ENCODE data around the gene ADTRP. TPM values are rescaled to one million over a fixed set of nuclear protein-coding genes. Genes with fewer than 3 reads are reported as not detected.
A peak's percentile ranks its signal among the peaks of the same experiment; 100 is the strongest.

Gene ADTRP
- total and polyA plus RNA-seq, 10 of the 15 experiments (the other 5 are each of a cell fraction or from before 2014, with no cell fraction given), result 0.10 to 2.6 (median 2.1) TPM

- TF ChIP-seq CBX5 (IDR thresholded peaks at IDR 0.05; ENCODE audit: low read depth), result peak; percentile 98
- peak; percentile 75 for TF ChIP-seq SP1 (IDR thresholded peaks at IDR 0.05; ENCODE audit: low read depth, low read length)
- TF ChIP-seq MTA2 (IDR thresholded peaks at IDR 0.05; ENCODE audit: low read depth), result peak; percentile 91
- TF ChIP-seq POLR2AphosphoS5 (IDR thresholded peaks at IDR 0.05; ENCODE audit: low read length), result peak; percentile 59; the same call in 1 of the 2 replicates
- no peak; the same call in 1 of the 2 replicates for TF ChIP-seq BMI1 (IDR thresholded peaks at IDR 0.05; ENCODE audit: borderline replicate concordance)
- peak; percentile 94 for TF ChIP-seq IKZF1 (conservative IDR thresholded peaks at IDR 0.05)
- TF ChIP-seq CBFB (IDR thresholded peaks at IDR 0.05; ENCODE audit: low read depth), result peak; percentile 85
- peak in 1 of 2 experiments; percentile 54; a peak in 2 of 3 replicates for TF ChIP-seq EGR1 (IDR thresholded peaks at IDR 0.05; ENCODE audit: borderline replicate concordance in 1 of 2, low read depth in 2 of 2, low read length in 2 of 2)
These were observed 46.5 kb downstream of the ADTRP start (continued) for GRCh38 chr6:11732036-11732631.

GRCh38 chr6:11731423-11731822, 47.2 kb downstream of the ADTRP start:
- no peak for FAIRE-seq
- intact Hi-C loops (cut with micrococcal nuclease; ENCODE audit: unreplicated experiment), result loop anchor here (5.0 kb wide), 2 partner anchors 56 to 281 kb away; partner anchors contain the start of gene HIVEP1

More at GRCh38 chr6:11731423-11731822, 47.2 kb downstream of the ADTRP start:
- TF ChIP-seq POLR2AphosphoS5 (IDR thresholded peaks at IDR 0.05; ENCODE audit: low read length), result peak; percentile 39; the same call in 1 of the 2 replicates
- TF ChIP-seq HDGF (IDR thresholded peaks at IDR 0.05), result 0 out of 2 replicates have a peak, but pooled peaks have one; percentile 23
- no peak for TF ChIP-seq ZBTB4 (CRISPR knock-in tag; IDR thresholded peaks at IDR 0.05)
- TF ChIP-seq ASH2L (IDR thresholded peaks at IDR 0.05; ENCODE audit: borderline replicate concordance, low read depth), result 0 out of 2 replicates have a peak, but pooled peaks have one; percentile 55
- 0 out of 2 replicates have a peak, but pooled peaks have one; percentile 1 for TF ChIP-seq TAF1 (IDR thresholded peaks at IDR 0.05; ENCODE audit: borderline replicate concordance, low read depth, low read length)
- no peak for TF ChIP-seq SP1 (IDR thresholded peaks at IDR 0.05; ENCODE audit: low read depth, low read length)
- Histone ChIP-seq H3K4me2 (ENCODE audit: control insufficient read depth, insufficient read depth) (peak overlapping the region; percentile 70), H3K9ac (ENCODE audit: control insufficient read depth, insufficient read depth, low read length) (peak overlapping the region; percentile 25), H3K4me3 (peak overlapping the region; percentile 33; the same call in 1 of the 2 replicates), H3K27ac (ENCODE audit: control insufficient read depth, insufficient read depth) (peak overlapping the region; percentile 89), H3K9me3 (replicated peaks; ENCODE audit: control insufficient read depth, insufficient read depth, low read length) (peaks cover under 1% of the 10 kb centered on the region; the same call in 1 of the 3 replicates), H4K20me1 (ENCODE audit: control insufficient read depth, insufficient read depth) (no peaks in the 10 kb centered on the region), H3K79me2 (ENCODE audit: control insufficient read depth, insufficient read depth, low read length) (no peaks in the 10 kb centered on the region), H3K4me1 (ENCODE audit: control insufficient read depth, insufficient read depth, low read length) (peaks cover 43% of the 10 kb centered on the region), H3K36me3 (ENCODE audit: control insufficient read depth in 2 of 2, insufficient read depth in 2 of 2, low read length in 1 of 2) (no peaks in the 10 kb centered on the region), H2AFZ (ENCODE audit: control insufficient read depth, low read depth, low read length) (no peak overlapping the region; the same call in 1 of the 2 replicates), H3K27me3 (replicated peaks in 1 of 2; ENCODE audit: control insufficient read depth in 2 of 2, insufficient read depth in 2 of 2, low read length in 1 of 2) (no peaks in the 10 kb centered on the region)
- SMC1A ChIA-PET (ENCODE audit: uncharacterized antibody, unreplicated experiment), result interaction anchor here (0.7 to 8.6 kb wide), 46 partner anchors 8 to 875 kb away, joined by 3 to 139 read pairs (median 4); partner anchors contain the start of gene ADTRP
- POLR2A ChIA-PET, result interaction anchor here (0.6 to 2.8 kb wide), 13 partner anchors 9 to 330 kb away, joined by 3 to 34 read pairs (median 4); no protein-coding TSS in a partner anchor
- WGBS (ENCODE audit: insufficient coverage, insufficient replicate concordance, low lambda C conversion rate, missing lambda C conversion rate), result 61% methylated on average over 3 of the region's 3 CpGs
- in situ Hi-C loops (cut with MboI), result no loop called here
- CTCF ChIA-PET, result interaction anchor here (0.7 to 3.0 kb wide), 11 partner anchors 8 to 639 kb away, joined by 3 to 19 read pairs (median 4); no protein-coding TSS in a partner anchor
- DNase-seq (ENCODE audit: low read depth, low spot score) (no peak), ATAC-seq (no peak)
- TSS peak; percentile 81 for BruUV-seq (replicated peaks)
- RAD21 ChIA-PET (ENCODE audit: unreplicated experiment), result interaction anchor here (0.7 to 5.3 kb wide), 26 partner anchors 9 to 388 kb away, joined by 3 to 88 read pairs (median 6); partner anchors contain the start of gene HIVEP1
